ENCODE measurements around the gene SSBP3.

DNA sequence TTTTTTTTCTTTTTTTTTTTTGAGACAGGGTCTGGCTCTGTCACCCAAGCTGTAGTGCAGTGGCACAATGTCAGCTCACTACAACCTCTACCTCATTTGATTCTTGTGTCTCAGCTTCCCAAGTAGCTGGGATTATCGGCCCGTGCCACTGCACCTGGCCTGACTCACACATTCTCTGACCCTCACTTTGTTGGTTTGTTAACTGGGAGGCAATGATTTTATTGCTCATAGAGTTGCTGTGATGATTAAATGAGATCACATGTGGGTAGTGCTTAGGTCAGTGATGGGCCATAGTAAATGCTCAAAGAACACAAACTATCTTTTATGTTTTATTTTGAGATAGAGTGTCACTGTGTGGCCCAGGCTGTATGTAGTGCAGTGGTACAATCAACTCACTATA is 47.3 kb upstream of the SSBP3 start:
- TF ChIP-seq POLR2AphosphoS5 (IDR thresholded peaks at IDR 0.05; ENCODE audit: low read depth, low read length): no peak
- TF ChIP-seq CTCF (IDR thresholded peaks at IDR 0.05 in 2 of 3, conservative IDR thresholded peaks at IDR 0.05 in 1 of 3; ENCODE audit: borderline replicate concordance in 1 of 3, insufficient read depth in 1 of 3, low read depth in 2 of 3, low read length in 2 of 3): no peak
- TF ChIP-seq ELF1 (IDR thresholded peaks at IDR 0.05; ENCODE audit: borderline replicate concordance, low read depth): no peak
- no peak for TF ChIP-seq SP1 (IDR thresholded peaks at IDR 0.05; ENCODE audit: low read depth)
- TF ChIP-seq RAD21 (IDR thresholded peaks at IDR 0.05; ENCODE audit: low read depth): no peak
- no peak for TF ChIP-seq SIN3A (IDR thresholded peaks at IDR 0.05; ENCODE audit: low read depth)
- TF ChIP-seq, protein P1, sequence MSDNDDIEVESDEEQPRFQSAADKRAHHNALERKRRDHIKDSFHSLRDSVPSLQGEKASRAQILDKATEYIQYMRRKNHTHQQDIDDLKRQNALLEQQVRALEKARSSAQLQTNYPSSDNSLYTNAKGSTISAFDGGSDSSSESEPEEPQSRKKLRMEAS (IDR thresholded peaks at IDR 0.05): no peak
